IMR-90 (cell line): ENCODE results near the gene ZNF133. TPM values are rescaled to one million over a fixed set of nuclear protein-coding genes. Genes with fewer than 3 reads are reported as not detected.
"Not testable (repeated sequence)": the region's sequence is repeated elsewhere in the genome, so short reads cannot be mapped to it uniquely, and the experiment has no call there.

Experiments used
- ATAC-seq: fragments of 200-7000 bp; cut with Tn5 transposase; 2 replicates; pipeline ENCODE4 v1.9.1; 2020; ENCODE audit warnings: low read depth, mild to moderate bottlenecking, moderate library complexity
- BruUV-seq: library from RNA; stranded (reverse); fragments of 400-500 nt; replicated peaks from 2 replicates; lab custom pipeline; 2021; lab: Mats Ljungman, UMichigan
- CTCF ChIA-PET: fragments of 300-600 bp; formaldehyde crosslinking; extraction: SDS; loops from one replicate; lab custom pipeline; 2021; ENCODE audit warnings: antibody characterized with exemption; lab: Yijun Ruan, JAX
- POLR2A ChIA-PET: fragments of 300-600 bp; sonication (Branson Sonifier 250); formaldehyde crosslinking; loops from one replicate; lab custom pipeline; 2022; ENCODE audit warnings: antibody characterized with exemption; ENCODE audit not compliant: unreplicated experiment; lab: Charles Lee
- DNase-seq: peaks from one replicate; pipeline ENCODE4 v3.0.0; 2013
- H2AFZ ChIP-seq: replicated peaks from 2 replicates; pipeline ENCODE3; 2013; ENCODE audit warnings: low read length, mild to moderate bottlenecking; ENCODE audit not compliant: poor library complexity
- H2AK5ac ChIP-seq: 2 replicates; pipeline ENCODE4 v1.6.1; 2013; ENCODE audit warnings: low read depth, low read length, inconsistent platforms
- H2AK9ac ChIP-seq: replicated peaks from 2 replicates; pipeline ENCODE3; 2013; ENCODE audit warnings: mild to moderate bottlenecking, low read depth, low read length, moderate library complexity; ENCODE audit not compliant: poor library complexity
- H2BK120ac ChIP-seq: 2 replicates; pipeline ENCODE4 v1.6.1; 2013; ENCODE audit warnings: low read depth, low read length, inconsistent platforms
- H2BK15ac ChIP-seq: 3 replicates; pipeline ENCODE4 v1.6.1; 2013; ENCODE audit warnings: low read depth, low read length, inconsistent platforms
- H2BK20ac ChIP-seq: 2 replicates; pipeline ENCODE4 v1.6.1; 2013; ENCODE audit warnings: low read depth, mild to moderate bottlenecking, inconsistent platforms, low read length, moderate library complexity
- H2BK5ac ChIP-seq: 2 replicates; pipeline ENCODE4 v1.6.1; 2013; ENCODE audit warnings: mild to moderate bottlenecking, low read depth, low read length, inconsistent platforms; ENCODE audit not compliant: poor library complexity, severe bottlenecking
- H3K14ac ChIP-seq: replicated peaks from 2 replicates; pipeline ENCODE4 v1.6.1; 2013; ENCODE audit warnings: low read depth, low read length, inconsistent platforms
- H3K18ac ChIP-seq: 2 replicates; pipeline ENCODE4 v1.6.1; 2013; ENCODE audit warnings: low read depth, low read length, control low read depth
- H3K23ac ChIP-seq: 2 replicates; pipeline ENCODE4 v1.6.1; 2013; ENCODE audit warnings: low read depth, low read length, inconsistent platforms
- H3K27ac ChIP-seq: 2 replicates; pipeline ENCODE4 v1.5.1; 2013; ENCODE audit warnings: mild to moderate bottlenecking, control low read depth, low read length; ENCODE audit not compliant: insufficient read depth
- H3K27me3 ChIP-seq: 2 replicates; pipeline ENCODE4 v1.6.1; 2013; ENCODE audit warnings: low read length; ENCODE audit not compliant: control insufficient read depth, insufficient read depth
- H3K36me3 ChIP-seq: 2 replicates; pipeline ENCODE4 v1.6.1; 2013; ENCODE audit warnings: low read length, mixed read lengths; ENCODE audit not compliant: control insufficient read depth, insufficient read depth
- H3K4ac ChIP-seq: 2 replicates; pipeline ENCODE4 v1.6.1; 2013; ENCODE audit warnings: low read depth, low read length, inconsistent platforms
- H3K4me1 ChIP-seq: 2 replicates; pipeline ENCODE4 v1.6.1; 2013; ENCODE audit warnings: low read length, mixed read lengths; ENCODE audit not compliant: control insufficient read depth, insufficient read depth
- H3K4me2 ChIP-seq: 2 replicates; pipeline ENCODE4 v1.6.1; 2013; ENCODE audit warnings: low read depth, mild to moderate bottlenecking, control low read depth, low read length, moderate library complexity
- H3K4me3 ChIP-seq: 2 replicates; pipeline ENCODE4 v1.5.1; 2013; ENCODE audit warnings: low read depth, mild to moderate bottlenecking, control low read depth, low read length, moderate library complexity; ENCODE audit not compliant: insufficient read depth
- H3K56ac ChIP-seq: 2 replicates; pipeline ENCODE4 v1.6.1; 2013; ENCODE audit warnings: low read length, inconsistent platforms; ENCODE audit not compliant: insufficient read depth; ENCODE audit errors: extremely low read depth
- H3K79me1 ChIP-seq, 2 experiments: 2 replicates each; pipeline ENCODE4 v1.6.1; 2013; ENCODE audit warnings: low read length in 2 of 2, inconsistent platforms in 1 of 2, low read depth in 1 of 2
- H3K9ac ChIP-seq: 2 replicates; pipeline ENCODE4 v1.6.1; 2013; ENCODE audit warnings: low read depth, low read length, control low read depth
- H3K9me1 ChIP-seq: 2 replicates; pipeline ENCODE4 v1.6.1; 2013; ENCODE audit warnings: low read length, inconsistent platforms; ENCODE audit not compliant: insufficient read depth
- H3K9me3 ChIP-seq: 2 replicates; pipeline ENCODE4 v1.6.1; 2013; ENCODE audit warnings: low read length; ENCODE audit not compliant: control insufficient read depth, insufficient read depth
- H4K20me1 ChIP-seq: 2 replicates; pipeline ENCODE4 v1.6.1; 2013; ENCODE audit warnings: low read length, inconsistent platforms; ENCODE audit not compliant: insufficient read depth
- H4K5ac ChIP-seq: 2 replicates; pipeline ENCODE4 v1.6.1; 2013; ENCODE audit warnings: mild to moderate bottlenecking, low read depth, low read length, control low read depth
- H4K8ac ChIP-seq, 2 experiments: 2 replicates each; pipeline ENCODE4 v1.6.1; 2013; ENCODE audit warnings: low read depth in 2 of 2, low read length in 2 of 2, control low read depth in 1 of 2, inconsistent platforms in 1 of 2
- H4K91ac ChIP-seq: 2 replicates; pipeline ENCODE4 v1.6.1; 2013; ENCODE audit warnings: low read depth, low read length, inconsistent platforms; ENCODE audit not compliant: insufficient read depth
- ELK1 ChIP-seq: fragments of 150-350 bp; IDR thresholded peaks from 2 replicates; pipeline ENCODE4 v1.6.1; 2016; ENCODE audit warnings: low read depth, mild to moderate bottlenecking, low read length, moderate library complexity, borderline replicate concordance
- NFE2L2 ChIP-seq: fragments of 150-350 bp; IDR thresholded peaks from 2 replicates; pipeline ENCODE4 v1.6.1; 2016; ENCODE audit warnings: low read depth, mild to moderate bottlenecking, low read length
- RFX5 ChIP-seq: IDR thresholded peaks from 2 replicates; pipeline ENCODE4 v1.8.0; 2012; ENCODE audit warnings: low read depth, mild to moderate bottlenecking, low read length, moderate library complexity
- SMC3 ChIP-seq: fragments of 150-350 bp; IDR thresholded peaks from 2 replicates; pipeline ENCODE4 v1.6.1; 2016; ENCODE audit warnings: low read depth, mild to moderate bottlenecking, antibody characterized with exemption, low read length, moderate library complexity
- WGBS, 2 experiments: methylation state at CpG; one replicate each; pipeline versions ENCODE4 v1.1.5 to v1.1.7; 2013; ENCODE audit warnings: missing lambda C conversion rate in 2 of 2; ENCODE audit not compliant: insufficient read length in 1 of 2; ENCODE audit errors: extremely low coverage in 2 of 2; 5-methylcytosine and 5-hydroxymethylcytosine counted together
- dilution Hi-C: fragments of 300-500 bp; cut with HindIII; formaldehyde crosslinking; loops from one replicate; pipeline ENCODE4 v1.14.3; 2018; ENCODE audit warnings: low sequenced_read_pairs; ENCODE audit not compliant: unreplicated experiment
- in situ Hi-C: fragments of 300-500 bp; cut with MboI; formaldehyde crosslinking; loops from 3 replicates; pipeline ENCODE4 v1.14.3; 2019; ENCODE audit warnings: low sequenced_read_pairs, inconsistent platforms, mixed read lengths
- intact Hi-C: fragments of 100-400 bp; cut with micrococcal nuclease; formaldehyde crosslinking; loops from 2 replicates; pipeline ENCODE4 v1.10.0; 2022
- polyA plus RNA-seq, 3 experiments: library from polyadenylated mRNA; depleted of rRNA; stranded (reverse); fragments of >200 nt; gene quantifications; 2 replicates each; pipeline ENCODE4 v1.2.3, GENCODE V29; 2012; ENCODE audit warnings: low replicate concordance in 1 of 3
- total RNA-seq: library from RNA; depleted of rRNA; stranded (reverse); fragments of >200 nt; gene quantifications from 2 replicates; pipeline ENCODE4 v1.2.3, GENCODE V29; 2012

ZNF133 gene
- total and polyA plus RNA-seq, 2 of the 4 experiments (the other 2 are of a cell fraction) = 18.3 to 33.5 TPM

- Histone ChIP-seq H2AK5ac (no peak overlapping the region), H3K23ac (no peak overlapping the region), H3K9me3 (no peaks in the 10 kb centered on the region), H2BK120ac (no peak overlapping the region), H3K4me2 (no peak overlapping the region), H3K9ac (no peak overlapping the region), H4K91ac (no peak overlapping the region), H3K36me3 (no peaks in the 10 kb centered on the region), H3K4ac (no peak overlapping the region), H2AFZ (no peak overlapping the region), H3K18ac (no peak overlapping the region), H3K14ac (no peak overlapping the region), H4K5ac (no peak overlapping the region), H3K27me3 (peaks cover 6% of the 10 kb centered on the region), H3K4me3 (no peak overlapping the region), H2BK20ac (no peak overlapping the region), H2BK5ac (no peak overlapping the region), H3K9me1 (no peaks in the 10 kb centered on the region), H3K56ac (no peak overlapping the region), H4K8ac (no peak overlapping the region), H3K27ac (no peak overlapping the region), H2BK15ac (no peak overlapping the region), H3K79me1 (no peaks in the 10 kb centered on the region), H2AK9ac (no peak overlapping the region), H4K20me1 (no peaks in the 10 kb centered on the region), H3K4me1 (peaks cover 1% of the 10 kb centered on the region; the same call in 1 of the 2 replicates)
- CTCF ChIA-PET = no interaction called here
- ATAC-seq = no peak
- POLR2A ChIA-PET = no interaction called here
- in situ Hi-C loops (loop anchor here (10.0 kb wide), 1 partner anchor 769 kb away; no protein-coding TSS in a partner anchor), intact Hi-C loops (no loop called here), dilution Hi-C loops (no loop called here)
- TF ChIP-seq ELK1 (no peak), SMC3 (no peak), RFX5 (no peak), NFE2L2 (no peak)
- DNase-seq = no peak
- no TSS peak for BruUV-seq
These were observed 14.6 kb upstream of the ZNF133 start for GRCh38 chr20:18273738-18274137.

GRCh38 chr20:18275960-18276359 is 12.4 kb upstream of the ZNF133 start:
- H3K23ac ChIP-seq, H4K91ac ChIP-seq, H2BK15ac ChIP-seq, H3K27ac ChIP-seq, H3K18ac ChIP-seq, H2BK5ac ChIP-seq, H3K4ac ChIP-seq, H3K4me1 ChIP-seq, H4K5ac ChIP-seq, H2AK9ac ChIP-seq, H2AK5ac ChIP-seq, H3K36me3 ChIP-seq, H3K56ac ChIP-seq, H3K4me3 ChIP-seq, DNase-seq, H4K8ac ChIP-seq, H2BK120ac ChIP-seq, dilution Hi-C loops, H3K14ac ChIP-seq, H2AFZ ChIP-seq, H3K9me3 ChIP-seq, POLR2A ChIA-PET, H3K9me1 ChIP-seq, H4K20me1 ChIP-seq, H3K4me2 ChIP-seq, H3K79me1 ChIP-seq, ATAC-seq, H2BK20ac ChIP-seq, H3K9ac ChIP-seq, BruUV-seq: not testable (repeated sequence)
- peaks cover 12% of the 10 kb centered on the region for H3K27me3 ChIP-seq
- CTCF ChIA-PET = interaction anchor here (0.6 to 1.0 kb wide), 3 partner anchors 121 to 1735 kb away, joined by 3 to 4 read pairs (median 3); partner anchors contain the start of genes DZANK1 and POLR3F
- in situ Hi-C loops = loop anchor here (10.0 kb wide), 1 partner anchor 771 kb away; no protein-coding TSS in a partner anchor
- intact Hi-C loops = loop anchor here (1.0 to 5.0 kb wide), 4 partner anchors 139 to 771 kb away; partner anchors contain the start of genes KAT14 and PET117
- WGBS, 2 experiments = 100% methylated on average over 2 of the region's 7 CpGs; no CpG with 5 or more reads in 1 of the 2 experiments
